GM12878 (cell line): ENCODE measurements around the gene SLC9C1. TPM values are rescaled to one million over a fixed set of nuclear protein-coding genes. Genes with fewer than 3 reads are reported as not detected.

Experiments used
- CTCF ChIP-seq, 3 experiments: IDR thresholded peaks in 2 of 3; conservative IDR thresholded peaks in 1 of 3; 2 replicates each; pipeline ENCODE4 v1.5.1; 2011; ENCODE audit warnings: low read depth in 3 of 3, low read length in 3 of 3, mild to moderate bottlenecking in 3 of 3, control low read depth in 2 of 3, moderate library complexity in 2 of 3, inconsistent platforms in 1 of 3, mixed read lengths in 1 of 3; ENCODE audit not compliant: control insufficient read depth in 2 of 3, insufficient read depth in 1 of 3; ENCODE audit errors: extremely low read depth in 1 of 3
- HCFC1 ChIP-seq: fragments of 150-350 bp; IDR thresholded peaks from 2 replicates; pipeline ENCODE4 v1.6.1; 2014; ENCODE audit warnings: low read length
- MAX ChIP-seq: IDR thresholded peaks from 2 replicates; pipeline ENCODE4 v1.6.1; 2012; ENCODE audit warnings: low read depth, low read length, improper control_type of control experiment
- MTA2 ChIP-seq: fragments of 450-650 bp; IDR thresholded peaks from 2 replicates; pipeline ENCODE4 v1.6.1; 2016; ENCODE audit warnings: low read depth, mild to moderate bottlenecking, moderate library complexity
- NR2C1 ChIP-seq: fragments of 450-650 bp; IDR thresholded peaks from 2 replicates; pipeline ENCODE4 v1.6.1; 2017; ENCODE audit warnings: antibody characterized with exemption, mild to moderate bottlenecking, moderate library complexity
- PKNOX1 ChIP-seq: fragments of 450-650 bp; IDR thresholded peaks from 2 replicates; pipeline ENCODE4 v1.6.1; 2016; ENCODE audit warnings: mild to moderate bottlenecking
- SMAD5 ChIP-seq: IDR thresholded peaks from 2 replicates; pipeline ENCODE4 v1.6.1; 2016; ENCODE audit warnings: antibody characterized with exemption, low read depth
- SUPT20H ChIP-seq: IDR thresholded peaks from 2 replicates; pipeline ENCODE4 v1.6.1; 2011; ENCODE audit warnings: low read depth, mild to moderate bottlenecking, low read length, moderate library complexity, borderline replicate concordance; ENCODE audit not compliant: control insufficient read depth
- USF1 ChIP-seq: IDR thresholded peaks from 2 replicates; pipeline ENCODE4 v1.6.1; 2011; ENCODE audit warnings: borderline replicate concordance, low read depth, mild to moderate bottlenecking, moderate library complexity, mixed read lengths, low read length; ENCODE audit not compliant: insufficient read depth; ENCODE audit errors: extremely low read length
- polyA plus RNA-seq, 11 experiments: library from polyadenylated mRNA; depleted of rRNA in 4 of 11; unstranded in 6 of 11; stranded (reverse) in 5 of 11; fragments of >200 nt; fragmentation: Nextera tagmentation in 4 of 11; fragmentation: Illumina TruSeq in 1 of 11; extraction: Ambion mirVana in 4 of 11; extraction: Trizol in 1 of 11; gene quantifications; 1 replicate in 1 of 11; 2 replicates in 10 of 11; pipeline versions ENCODE4 v1.2.1 to v1.2.3, GENCODE V29; 2011 to 2016; ENCODE audit warnings: inconsistent platforms in 2 of 11, missing spikeins in 2 of 11, low read depth in 1 of 11
- total RNA-seq, 4 experiments: library from RNA; depleted of rRNA in 3 of 4; stranded (reverse); fragments of >200 nt in 3 of 4; fragmentation: Illumina TruSeq in 1 of 4; extraction: Trizol in 1 of 4; gene quantifications; 2 replicates each; pipeline versions ENCODE4 v1.2.1 to v1.2.3, GENCODE V29; 2013 to 2021

Gene SLC9C1
- total and polyA plus RNA-seq, 10 of the 15 experiments (the other 5 are each of a cell fraction or from before 2014, with no cell fraction given): not detected

GRCh38 chr3:112137781-112138180 is 156.2 kb downstream of the SLC9C1 start (continued):
- TF ChIP-seq USF1: no peak
- TF ChIP-seq MTA2: no peak
- TF ChIP-seq NR2C1: no peak
- TF ChIP-seq MAX: no peak
- peak; percentile 38; the same call in 1 of the 2 replicates for TF ChIP-seq SMAD5
- TF ChIP-seq HCFC1: no peak
- no peak for TF ChIP-seq SUPT20H
- no peak for TF ChIP-seq PKNOX1
- TF ChIP-seq CTCF (IDR thresholded peaks at IDR 0.05 in 2 of 3, conservative IDR thresholded peaks at IDR 0.05 in 1 of 3; ENCODE audit: control insufficient read depth in 2 of 3, extremely low read depth in 1 of 3, insufficient read depth in 1 of 3, low read depth in 3 of 3, low read length in 3 of 3): no peak
- TF ChIP-seq, all 136 proteins: peak for 3
